ENCODE data around the gene NCF4. TPM values are rescaled to one million over a fixed set of nuclear protein-coding genes. Genes with fewer than 3 reads are reported as not detected.

The NCF4 gene
- total RNA-seq, 1 donor from 2014 or later: 2.0 TPM

DNA sequence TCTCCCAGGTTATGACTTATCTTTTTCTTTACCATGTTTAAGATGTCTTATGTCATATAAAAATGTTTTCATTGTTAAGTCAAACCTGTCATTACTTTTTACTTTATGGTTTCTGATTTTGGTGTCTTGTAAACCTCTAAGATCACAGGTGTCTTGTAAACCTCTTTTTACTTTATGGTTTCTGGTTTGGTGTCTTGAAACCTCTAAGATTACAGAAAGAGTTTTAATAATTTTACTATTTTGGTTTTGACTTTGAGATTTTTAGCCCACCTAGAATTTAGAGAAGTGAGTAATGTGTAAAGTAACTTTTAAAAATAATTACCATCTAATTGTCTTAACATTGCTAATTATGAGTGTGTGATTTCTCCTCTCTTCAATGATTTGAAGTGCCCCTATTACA lies 55.2 kb downstream of the NCF4 start:
- FAIRE-seq: no peak

DNA sequence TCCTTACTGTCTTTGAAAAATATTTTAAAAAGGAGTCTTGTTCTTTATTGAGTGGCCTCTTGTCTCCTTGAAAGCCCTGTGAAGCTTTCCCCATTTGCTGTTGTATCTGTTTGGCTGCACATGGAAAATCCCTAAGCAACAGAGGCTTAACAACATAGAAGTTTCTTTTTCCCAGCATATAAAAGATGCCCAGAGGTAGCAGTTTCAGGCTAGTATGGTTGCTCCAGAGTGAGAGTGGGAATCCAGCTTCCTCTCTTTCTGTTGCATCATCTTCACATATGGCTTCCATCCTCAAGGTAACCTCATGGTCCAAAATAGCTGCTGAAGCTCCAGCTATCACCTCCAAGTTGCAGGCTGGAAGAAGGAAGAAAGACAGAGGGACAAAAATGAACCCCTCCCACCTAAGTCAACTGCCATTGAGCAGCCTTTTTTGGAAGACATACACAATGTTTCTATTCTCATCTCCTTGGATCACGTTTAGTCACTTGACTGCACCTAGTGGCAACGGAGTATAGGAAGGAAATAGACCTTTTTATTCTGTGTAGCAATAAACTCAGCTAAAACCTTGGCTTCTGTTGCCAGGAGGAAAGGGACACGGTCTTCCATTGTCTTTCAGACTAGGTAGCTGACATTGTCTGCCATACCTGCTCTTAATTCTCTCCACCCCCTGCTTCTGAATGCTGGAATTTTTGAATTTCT lies 57.9 kb downstream of the NCF4 start:
- DNase-seq (ENCODE audit: low spot score in 2 of 2) (no peak), FAIRE-seq (no peak)

More for the DNA sequence above, 55.2 kb downstream of the NCF4 start:
- DNase-seq (ENCODE audit: low spot score in 2 of 2): no peak

DNA sequence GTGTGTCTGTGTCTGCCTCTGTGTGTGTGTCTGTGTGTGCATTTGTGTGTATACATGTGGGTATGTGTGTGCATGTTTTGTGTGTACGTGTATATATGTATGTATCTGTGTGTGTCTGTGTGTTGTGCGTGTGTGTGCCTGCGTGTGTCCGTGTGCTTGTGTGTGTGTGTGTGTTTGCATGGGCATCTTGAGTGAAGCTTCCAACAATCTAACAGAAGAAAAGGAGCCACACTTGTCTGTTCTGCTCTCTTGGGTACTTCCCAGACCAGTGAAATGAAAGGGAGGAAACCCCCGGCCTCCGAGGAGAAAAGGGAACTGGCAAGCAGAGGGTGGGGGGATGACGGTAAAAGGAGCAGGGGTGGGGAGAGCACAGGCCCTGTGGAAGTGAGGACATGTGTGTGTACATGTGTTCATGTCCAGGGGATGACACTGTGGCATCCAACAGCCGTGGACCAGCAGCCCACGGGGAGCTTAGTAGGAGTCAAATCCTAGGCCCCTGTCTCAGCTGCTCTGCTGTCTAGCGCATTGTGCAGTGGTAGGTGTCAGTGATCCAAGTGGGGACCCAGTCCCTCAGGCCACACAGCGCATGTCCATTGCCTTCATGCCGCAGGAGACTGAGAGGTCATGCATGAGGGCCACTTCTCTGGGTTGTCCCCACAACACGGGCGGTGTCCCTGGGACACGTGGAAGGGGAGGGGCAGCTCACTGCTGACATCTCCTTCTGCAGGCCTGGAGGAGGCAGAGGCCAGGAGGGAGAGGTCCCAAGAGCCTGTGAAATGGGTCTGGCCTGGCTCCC lies 60.7 kb downstream of the NCF4 start:
- no peak for DNase-seq (ENCODE audit: low spot score in 2 of 2)
- no peak for FAIRE-seq

DNA sequence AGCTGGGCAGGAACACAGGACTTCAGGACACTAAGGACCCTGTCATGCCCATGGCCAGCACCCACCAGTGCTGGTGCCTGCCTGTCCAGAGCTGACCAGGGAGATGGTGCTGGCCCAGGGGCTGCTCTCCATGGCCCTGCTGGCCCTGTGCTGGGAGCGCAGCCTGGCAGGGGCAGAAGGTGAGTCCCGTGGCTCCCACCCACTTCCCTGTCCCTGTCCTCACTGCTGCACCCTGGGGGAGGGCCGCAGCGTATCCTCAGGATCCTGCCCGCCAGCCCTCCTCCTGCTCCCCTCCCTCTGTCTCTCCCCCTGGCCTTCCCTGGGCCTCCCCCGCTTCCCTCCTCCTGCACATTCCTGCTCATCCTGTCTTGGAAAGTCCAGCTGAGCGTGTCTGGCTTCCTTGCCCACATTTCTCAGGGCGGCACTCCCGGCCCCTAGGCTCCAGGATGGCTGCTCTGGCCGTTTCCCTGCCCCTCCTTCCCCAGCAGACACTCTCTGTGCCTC lies 61.4 kb downstream of the NCF4 start:
- no peak for DNase-seq (ENCODE audit: low spot score in 2 of 2)
- no peak for FAIRE-seq

DNA sequence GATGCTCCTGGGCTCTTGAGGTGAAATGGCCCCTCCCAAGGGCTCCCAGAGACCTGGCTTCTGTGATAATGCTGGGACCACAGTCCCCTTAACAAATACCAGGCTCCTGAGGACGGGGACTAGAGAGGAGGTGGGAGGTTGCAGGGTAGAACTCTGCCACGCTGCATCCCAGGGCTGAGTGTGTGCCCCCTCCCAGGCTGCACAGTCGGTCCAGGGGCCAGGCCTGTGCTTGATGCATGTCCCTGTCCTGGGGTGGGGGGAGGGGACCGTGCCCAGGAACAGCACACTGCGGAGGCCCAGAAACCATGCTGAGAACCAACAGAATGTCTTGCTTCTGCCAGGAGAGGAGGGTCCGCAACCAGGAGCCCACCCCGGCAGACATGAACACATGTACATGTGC lies 61.9 kb downstream of the NCF4 start:
- FAIRE-seq (no peak), DNase-seq (ENCODE audit: low spot score in 2 of 2) (no peak)

DNA sequence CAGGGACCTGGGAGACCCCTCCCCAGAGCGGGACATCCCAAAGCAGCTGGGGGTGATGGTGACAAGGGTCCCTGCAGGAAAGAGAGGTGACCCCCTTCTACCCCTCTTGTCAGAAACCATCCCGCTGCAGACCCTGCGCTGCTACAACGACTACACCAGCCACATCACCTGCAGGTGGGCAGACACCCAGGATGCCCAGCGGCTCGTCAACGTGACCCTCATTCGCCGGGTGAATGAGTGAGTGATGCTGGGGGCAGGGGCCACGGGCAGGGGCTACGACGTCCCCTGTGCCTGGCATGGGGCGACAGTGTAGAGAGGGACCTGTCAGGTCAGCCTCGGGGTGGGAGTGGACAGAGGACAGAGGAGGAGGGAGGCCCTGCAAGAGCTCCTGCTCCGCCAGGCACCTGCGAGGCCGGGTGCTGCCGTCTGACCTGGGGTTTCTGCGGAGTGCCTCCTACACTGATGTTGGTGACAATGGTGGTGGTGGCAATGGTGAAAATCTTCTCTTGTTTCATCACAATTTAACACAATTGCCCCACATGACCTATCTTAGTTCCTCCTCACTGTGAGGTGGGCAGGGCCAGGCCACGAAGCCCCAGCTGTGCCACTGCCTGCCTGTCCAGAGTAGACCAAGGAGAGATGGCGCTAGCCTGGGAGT lies 62.5 kb downstream of the NCF4 start:
- no peak for DNase-seq (ENCODE audit: low spot score in 2 of 2)
- no peak for FAIRE-seq

DNA sequence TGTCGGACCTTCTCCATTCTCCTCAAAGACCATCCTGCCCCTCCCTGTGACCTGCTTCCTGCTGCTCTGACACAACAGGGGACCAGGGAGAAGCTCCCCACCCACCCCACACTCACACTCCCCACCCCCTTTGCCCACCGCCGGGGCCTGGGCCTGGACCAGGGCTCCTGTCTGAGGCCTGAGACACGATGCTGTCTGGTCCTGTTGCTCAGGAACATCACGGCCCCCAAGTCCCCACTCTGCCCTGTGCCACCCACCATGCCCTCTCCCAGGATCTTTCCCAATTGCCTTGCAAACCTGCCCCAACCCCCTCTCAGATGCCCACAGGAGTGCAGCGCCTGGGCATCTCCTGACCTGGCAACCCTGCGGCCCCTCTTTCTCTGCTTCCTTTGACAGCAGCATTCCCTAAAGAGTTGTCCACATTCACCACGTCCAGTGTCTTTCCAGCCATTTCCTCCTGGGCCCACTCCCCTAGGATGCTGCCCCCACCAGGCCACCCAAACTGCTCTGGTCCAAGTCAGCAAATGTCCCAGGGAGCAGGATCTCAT lies 63.4 kb downstream of the NCF4 start:
- FAIRE-seq (no peak), DNase-seq (ENCODE audit: low spot score in 2 of 2) (no peak)

DNA sequence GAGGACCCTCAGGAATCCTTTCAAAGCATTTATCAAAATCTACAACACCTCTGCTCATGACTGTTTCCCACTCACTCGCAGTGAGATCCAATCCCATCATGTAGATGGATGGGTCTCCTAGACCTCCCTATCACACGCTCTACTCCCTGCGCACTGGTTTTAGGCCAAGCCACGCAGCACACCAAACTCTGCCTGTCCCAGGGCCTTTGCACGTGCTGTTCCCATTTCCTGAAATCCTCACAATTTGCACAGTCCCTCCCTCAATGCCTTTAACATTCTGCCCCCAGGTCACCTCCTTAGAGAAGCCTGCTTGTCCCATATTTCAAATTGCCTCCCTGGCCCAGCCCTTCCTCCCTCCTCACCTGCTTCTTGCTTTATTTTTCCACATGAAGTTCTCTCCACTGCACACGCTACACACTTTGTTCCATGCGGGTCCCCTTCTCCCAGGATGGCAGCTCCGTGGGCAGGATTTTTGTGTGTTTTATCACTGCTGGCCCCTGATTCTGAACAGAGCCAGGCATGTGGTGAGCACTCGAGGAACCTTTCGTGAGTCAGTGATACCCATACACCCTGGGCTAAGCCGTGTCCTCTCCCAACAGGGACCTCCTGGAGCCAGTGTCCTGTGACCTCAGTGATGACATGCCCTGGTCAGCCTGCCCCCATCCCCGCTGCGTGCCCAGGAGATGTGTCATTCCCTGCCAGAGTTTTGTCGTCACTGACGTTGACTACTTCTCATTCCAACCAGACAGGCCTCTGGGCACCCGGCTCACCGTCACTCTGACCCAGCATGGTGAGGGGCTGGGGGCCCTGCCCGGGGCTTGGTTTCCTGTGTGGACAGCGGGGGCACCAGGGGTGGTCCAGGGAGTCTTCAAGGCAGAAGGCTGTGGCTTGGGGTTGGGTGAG lies 64.8 kb downstream of the NCF4 start:
- no peak for FAIRE-seq
- DNase-seq (ENCODE audit: low spot score in 2 of 2): no peak

DNA sequence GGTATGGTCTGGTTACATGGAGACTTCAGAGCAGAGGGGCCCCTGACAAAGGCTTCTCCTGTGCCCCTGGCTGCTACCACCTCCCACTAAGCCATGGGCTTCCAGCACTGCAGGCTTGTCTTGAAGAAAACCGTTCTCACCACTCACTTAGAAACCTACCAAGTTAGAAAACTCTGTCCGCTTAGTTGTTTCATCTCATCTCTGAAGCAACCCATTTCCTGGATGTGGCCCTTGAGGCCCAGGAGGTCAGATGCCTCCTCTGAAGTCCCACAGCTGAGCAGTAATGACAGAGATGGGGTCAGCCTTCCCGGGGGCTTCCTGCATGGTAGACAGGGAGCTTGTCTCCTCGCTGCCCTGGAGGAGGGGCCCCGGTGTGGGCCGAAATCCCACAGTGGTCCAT lies 65.5 kb downstream of the NCF4 start:
- DNase-seq (ENCODE audit: low spot score in 2 of 2) (no peak), FAIRE-seq (no peak)

DNA sequence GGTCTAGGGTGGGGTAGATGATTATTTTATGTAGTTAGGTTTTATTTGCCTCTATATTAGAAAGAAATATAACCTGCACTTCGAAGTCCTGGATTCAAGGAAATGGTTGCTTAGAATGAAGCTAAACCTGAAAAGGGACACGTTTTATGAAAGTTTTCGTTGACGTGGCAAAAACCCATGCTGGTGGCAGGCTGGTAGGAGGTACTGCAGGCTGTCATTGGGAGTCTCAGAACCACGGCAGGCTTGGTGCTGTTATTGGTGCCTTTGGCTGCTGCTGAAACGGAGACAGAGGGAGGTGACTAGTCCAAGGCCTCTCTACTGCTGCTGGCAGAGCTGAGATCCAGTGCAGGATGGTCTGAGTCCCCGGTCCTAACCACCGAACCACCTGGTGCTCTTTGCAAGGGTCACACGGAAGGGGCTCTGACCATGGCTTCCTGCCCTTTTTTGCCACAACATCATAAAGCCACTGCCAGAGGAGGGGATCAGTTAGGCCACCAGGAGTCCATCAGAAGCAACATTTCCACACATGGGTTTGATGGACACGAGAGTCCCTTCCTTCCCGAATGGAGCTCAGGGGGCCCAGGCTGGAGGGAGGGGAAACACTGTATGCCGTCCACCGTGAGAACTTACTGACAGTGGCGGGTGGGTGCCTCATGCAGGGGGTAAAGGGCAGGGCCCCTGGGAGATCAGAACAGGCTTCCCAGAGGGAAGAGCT lies 66.1 kb downstream of the NCF4 start:
- FAIRE-seq (no peak), DNase-seq (ENCODE audit: low spot score in 2 of 2) (no peak)

Other genes starting within 250 kb of the NCF4 start
- gene CACNG2, start 157.3 kb upstream of the NCF4 start, total RNA-seq: 2.4 TPM
- 17.5 TPM for gene IFT27, start 84.9 kb upstream of the NCF4 start, total RNA-seq
- not detected for gene PVALB, start 44.0 kb upstream of the NCF4 start, total RNA-seq
- 0.41 TPM for gene CSF2RB, start 52.6 kb downstream of the NCF4 start, total RNA-seq
- gene TST, start 158.4 kb downstream of the NCF4 start, total RNA-seq: 4.9 TPM
- 22.0 TPM for gene MPST, start 158.7 kb downstream of the NCF4 start, total RNA-seq
- gene KCTD17, start 190.7 kb downstream of the NCF4 start, total RNA-seq: 35.1 TPM
- not detected for gene TMPRSS6, start 248.7 kb downstream of the NCF4 start, total RNA-seq

Data from frontal cortex (tissue), 4 donors.